ENCODE measurements around the gene INPP5J.

INPP5J gene

GRCh38 chr22:31089160-31090100 lies 33.3 kb upstream of the INPP5J start:
- Histone ChIP-seq H3K9me3 (ENCODE audit: insufficient read depth, low read length) (no peaks in the 10 kb centered on the region), H3K4me3 (ENCODE audit: insufficient read length, low read depth) (no peak overlapping the region), H3K9ac (ENCODE audit: insufficient read length, low read depth) (peak overlapping the region; percentile 44), H3K27me3 (ENCODE audit: insufficient read depth, insufficient read length) (no peaks in the 10 kb centered on the region), H3K36me3 (ENCODE audit: insufficient read depth, insufficient read length, low read length) (peaks cover 74% of the 10 kb centered on the region), H3K4me1 (ENCODE audit: insufficient read depth, insufficient read length) (peaks cover 7% of the 10 kb centered on the region)
- TF ChIP-seq SUZ12 (IDR thresholded peaks at IDR 0.05; ENCODE audit: extremely low read depth, insufficient read depth, insufficient read length), result no peak
- TF ChIP-seq ZNF274 (IDR thresholded peaks at IDR 0.05; ENCODE audit: low read depth, low read length), result no peak
- TF ChIP-seq YY1 (IDR thresholded peaks at IDR 0.05; ENCODE audit: insufficient read depth, insufficient read length), result no peak
- no peak for DNase-seq (ENCODE audit: low read depth, low spot score)

- Histone ChIP-seq H3K4me1 (ENCODE audit: insufficient read depth, insufficient read length) (peaks cover 7% of the 10 kb centered on the region), H3K36me3 (ENCODE audit: insufficient read depth, insufficient read length, low read length) (peaks cover 83% of the 10 kb centered on the region), H3K4me3 (ENCODE audit: insufficient read length, low read depth) (no peak overlapping the region), H3K9ac (ENCODE audit: insufficient read length, low read depth) (no peak overlapping the region), H3K9me3 (ENCODE audit: insufficient read depth, low read length) (no peaks in the 10 kb centered on the region), H3K27me3 (ENCODE audit: insufficient read depth, insufficient read length) (no peaks in the 10 kb centered on the region)
- no peak for DNase-seq (ENCODE audit: low read depth, low spot score)
- TF ChIP-seq ZNF274 (IDR thresholded peaks at IDR 0.05; ENCODE audit: low read depth, low read length) (no peak), YY1 (IDR thresholded peaks at IDR 0.05; ENCODE audit: insufficient read depth, insufficient read length) (no peak), SUZ12 (IDR thresholded peaks at IDR 0.05; ENCODE audit: extremely low read depth, insufficient read depth, insufficient read length) (no peak)
Measured at GRCh38 chr22:31090217-31091085, 32.3 kb upstream of the INPP5J start.

GRCh38 chr22:31091106-31091975 lies 31.4 kb upstream of the INPP5J start:
- no peak for TF ChIP-seq ZNF274 (IDR thresholded peaks at IDR 0.05; ENCODE audit: low read depth, low read length)
- no peak for TF ChIP-seq SUZ12 (IDR thresholded peaks at IDR 0.05; ENCODE audit: extremely low read depth, insufficient read depth, insufficient read length)
- no peak for TF ChIP-seq YY1 (IDR thresholded peaks at IDR 0.05; ENCODE audit: insufficient read depth, insufficient read length)
- H3K9me3 ChIP-seq (ENCODE audit: insufficient read depth, low read length), result no peaks in the 10 kb centered on the region
- DNase-seq (ENCODE audit: low read depth, low spot score), result no peak
- H3K4me3 ChIP-seq (ENCODE audit: insufficient read length, low read depth), result no peak overlapping the region
- peaks cover 85% of the 10 kb centered on the region for H3K36me3 ChIP-seq (ENCODE audit: insufficient read depth, insufficient read length, low read length)
- H3K4me1 ChIP-seq (ENCODE audit: insufficient read depth, insufficient read length), result peaks cover 2% of the 10 kb centered on the region
- no peaks in the 10 kb centered on the region for H3K27me3 ChIP-seq (ENCODE audit: insufficient read depth, insufficient read length)
- H3K9ac ChIP-seq (ENCODE audit: insufficient read length, low read depth), result no peak overlapping the region

DNA sequence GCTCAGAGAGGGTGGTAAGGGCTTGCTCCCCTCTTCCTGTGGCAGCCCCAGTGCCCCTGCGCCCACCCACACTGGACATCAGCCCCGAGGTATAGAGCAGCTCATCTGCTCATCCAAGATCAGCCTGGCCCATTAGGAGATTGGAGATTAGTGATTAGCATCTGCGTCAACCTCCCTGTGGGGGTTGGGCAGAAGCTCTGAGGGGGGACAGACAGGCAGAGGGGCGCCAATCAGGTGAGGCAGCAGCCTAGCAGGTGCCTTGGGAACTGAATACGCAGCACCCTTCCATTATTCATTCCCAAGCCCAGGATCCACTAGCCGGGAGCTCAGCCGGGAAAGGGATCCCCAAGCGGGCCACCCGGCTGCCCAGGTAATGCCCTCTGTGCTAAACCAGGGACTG lies 30.6 kb upstream of the INPP5J start:
- H3K36me3 ChIP-seq (ENCODE audit: insufficient read depth, insufficient read length, low read length), result peaks cover 90% of the 10 kb centered on the region
- no peak for DNase-seq (ENCODE audit: low read depth, low spot score)
- TF ChIP-seq SUZ12 (IDR thresholded peaks at IDR 0.05; ENCODE audit: extremely low read depth, insufficient read depth, insufficient read length), result no peak
- no peak for TF ChIP-seq YY1 (IDR thresholded peaks at IDR 0.05; ENCODE audit: insufficient read depth, insufficient read length)
- no peak for TF ChIP-seq ZNF274 (IDR thresholded peaks at IDR 0.05; ENCODE audit: low read depth, low read length)
- no peaks in the 10 kb centered on the region for H3K4me1 ChIP-seq (ENCODE audit: insufficient read depth, insufficient read length)
- no peaks in the 10 kb centered on the region for H3K9me3 ChIP-seq (ENCODE audit: insufficient read depth, low read length)
- no peaks in the 10 kb centered on the region for H3K27me3 ChIP-seq (ENCODE audit: insufficient read depth, insufficient read length)
- no peak overlapping the region for H3K4me3 ChIP-seq (ENCODE audit: insufficient read length, low read depth)
- no peak overlapping the region for H3K9ac ChIP-seq (ENCODE audit: insufficient read length, low read depth)

DNA sequence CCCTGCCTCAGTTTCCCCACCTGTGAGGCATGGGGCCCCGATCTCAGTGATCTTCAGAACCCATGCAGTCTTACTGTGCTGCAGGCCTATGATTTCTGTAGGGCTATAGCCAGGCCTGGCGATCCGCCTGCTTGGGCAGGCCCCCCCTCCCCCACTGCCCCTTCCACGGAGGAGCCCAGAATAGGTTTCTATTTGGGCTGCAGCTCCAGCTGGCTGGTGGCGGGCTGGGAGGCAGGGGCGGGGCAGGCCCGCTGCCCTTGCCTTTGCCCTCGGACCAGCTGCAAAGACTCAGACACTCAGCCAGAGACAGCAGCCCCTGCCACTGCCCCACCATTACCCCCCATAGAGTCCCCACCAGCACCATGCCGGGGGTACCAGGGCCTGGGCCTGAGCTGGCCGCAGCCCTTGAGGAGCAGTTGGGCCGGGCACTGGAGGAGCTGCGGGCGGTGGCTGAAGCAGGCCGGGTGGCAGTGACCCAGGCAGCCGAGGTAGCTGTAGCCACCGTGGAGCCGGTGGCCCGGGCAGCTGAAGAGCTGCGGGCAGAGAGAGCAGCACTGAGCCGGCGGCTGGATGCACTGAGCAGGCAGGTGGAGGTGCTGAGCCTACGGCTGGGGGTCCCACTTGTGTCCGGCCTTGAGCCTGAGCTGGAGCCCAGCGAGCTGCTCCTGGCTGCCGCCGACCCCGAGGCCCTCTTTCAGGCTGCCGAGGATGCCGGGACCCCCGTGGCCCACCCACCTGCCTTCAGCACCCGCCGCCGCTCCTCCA lies 29.5 kb upstream of the INPP5J start:
- Histone ChIP-seq H3K4me1 (ENCODE audit: insufficient read depth, insufficient read length) (no peaks in the 10 kb centered on the region), H3K9me3 (ENCODE audit: insufficient read depth, low read length) (no peaks in the 10 kb centered on the region), H3K36me3 (ENCODE audit: insufficient read depth, insufficient read length, low read length) (peaks cover 87% of the 10 kb centered on the region), H3K27me3 (ENCODE audit: insufficient read depth, insufficient read length) (no peaks in the 10 kb centered on the region), H3K4me3 (ENCODE audit: insufficient read length, low read depth) (no peak overlapping the region), H3K9ac (ENCODE audit: insufficient read length, low read depth) (no peak overlapping the region)
- no peak for TF ChIP-seq YY1 (IDR thresholded peaks at IDR 0.05; ENCODE audit: insufficient read depth, insufficient read length)
- TF ChIP-seq ZNF274 (IDR thresholded peaks at IDR 0.05; ENCODE audit: low read depth, low read length), result no peak
- TF ChIP-seq SUZ12 (IDR thresholded peaks at IDR 0.05; ENCODE audit: extremely low read depth, insufficient read depth, insufficient read length), result no peak
- no peak for DNase-seq (ENCODE audit: low read depth, low spot score)

DNA sequence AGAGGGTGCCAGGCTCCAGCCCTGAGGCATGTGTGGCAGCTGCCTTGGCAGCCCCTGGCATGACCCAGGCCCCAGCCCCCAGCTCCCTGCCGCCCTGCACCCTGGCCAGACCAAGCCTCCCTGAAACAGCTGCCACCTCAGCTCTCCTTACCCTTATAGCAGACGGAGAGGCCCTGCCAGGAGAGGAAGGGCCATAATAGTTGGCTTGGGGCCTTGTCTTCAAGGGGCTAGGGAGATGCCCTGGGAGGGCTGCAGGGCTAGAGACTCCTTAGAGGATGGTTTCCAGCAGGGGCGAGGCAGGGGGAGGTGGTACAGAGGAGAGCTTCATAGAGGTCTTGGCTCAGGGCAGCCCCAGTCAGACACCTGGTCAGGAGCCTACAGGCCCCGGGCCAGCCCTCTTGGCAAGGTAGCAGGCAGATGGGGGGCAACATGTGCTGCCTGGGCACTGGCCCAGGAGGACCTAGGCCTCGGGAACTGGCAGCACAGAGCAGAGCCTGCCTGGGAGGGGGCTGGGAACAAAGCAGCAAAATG lies 28.7 kb upstream of the INPP5J start:
- H3K27me3 ChIP-seq (ENCODE audit: insufficient read depth, insufficient read length), result no peaks in the 10 kb centered on the region
- no peaks in the 10 kb centered on the region for H3K9me3 ChIP-seq (ENCODE audit: insufficient read depth, low read length)
- no peak for TF ChIP-seq YY1 (IDR thresholded peaks at IDR 0.05; ENCODE audit: insufficient read depth, insufficient read length)
- TF ChIP-seq ZNF274 (IDR thresholded peaks at IDR 0.05; ENCODE audit: low read depth, low read length), result no peak
- no peak for TF ChIP-seq SUZ12 (IDR thresholded peaks at IDR 0.05; ENCODE audit: extremely low read depth, insufficient read depth, insufficient read length)
- DNase-seq (ENCODE audit: low read depth, low spot score), result no peak
- H3K4me3 ChIP-seq (ENCODE audit: insufficient read length, low read depth), result no peak overlapping the region
- H3K4me1 ChIP-seq (ENCODE audit: insufficient read depth, insufficient read length), result peaks cover 2% of the 10 kb centered on the region
- H3K36me3 ChIP-seq (ENCODE audit: insufficient read depth, insufficient read length, low read length), result peaks cover 85% of the 10 kb centered on the region
- H3K9ac ChIP-seq (ENCODE audit: insufficient read length, low read depth), result no peak overlapping the region

Data from NT2/D1 (cell line).